Ascending aorta (tissue), 2 donors: Measurements from ENCODE around the gene ERCC6L2. TPM values are rescaled to one million over a fixed set of nuclear protein-coding genes. Genes with fewer than 3 reads are reported as not detected.

ENCODE experiments used
- DNase-seq, 2 donors: peaks; one replicate each; pipeline ENCODE4 v3.0.0-alpha.2; 2019; ENCODE audit warnings: low spot score in 2 of 2
- H3K27ac ChIP-seq, 2 donors: fragments of 200-600 bp; sonication (generic); one replicate each; pipeline ENCODE4 v1.5.1; 2016 to 2017; ENCODE audit warnings: mild to moderate bottlenecking in 1 of 2
- H3K27me3 ChIP-seq: fragments of 200-600 bp; sonication (generic); one replicate; pipeline ENCODE4 v1.5.1; 2017
- H3K36me3 ChIP-seq, 2 donors: fragments of 200-600 bp; sonication (generic); one replicate each; pipeline ENCODE4 v1.5.1; 2016
- H3K4me1 ChIP-seq, 2 donors: fragments of 200-600 bp; sonication (generic); one replicate each; pipeline ENCODE4 v1.5.1; 2016 to 2017; ENCODE audit warnings: mild to moderate bottlenecking in 1 of 2
- H3K4me3 ChIP-seq, 2 donors: fragments of 200-600 bp; sonication (generic); one replicate each; pipeline ENCODE4 v1.5.1; 2016 to 2017; ENCODE audit warnings: mild to moderate bottlenecking in 1 of 2
- H3K9me3 ChIP-seq, 2 donors: fragments of 200-600 bp; sonication (generic); one replicate each; pipeline ENCODE4 v1.5.1; 2016
- CTCF ChIP-seq, 3 experiments: fragments of 200-600 bp in 2 of 3; fragments of 450-650 bp in 1 of 3; sonication (generic) in 2 of 3; IDR thresholded peaks; one replicate each; pipeline ENCODE4 v1.5.1; 2016 to 2019; ENCODE audit warnings: antibody characterized with exemption in 3 of 3, mild to moderate bottlenecking in 1 of 3, moderate library complexity in 1 of 3
- intact Hi-C: fragments of 100-400 bp; cut with DNase I; formaldehyde crosslinking; loops from one replicate; pipeline ENCODE4 v1.15.1; 2023
- total RNA-seq: library from RNA; depleted of rRNA; stranded (reverse); fragments of >200 nt; gene quantifications from one replicate; pipeline ENCODE4 v1.1.0, GENCODE V29; 2016

ERCC6L2 gene, protein sequence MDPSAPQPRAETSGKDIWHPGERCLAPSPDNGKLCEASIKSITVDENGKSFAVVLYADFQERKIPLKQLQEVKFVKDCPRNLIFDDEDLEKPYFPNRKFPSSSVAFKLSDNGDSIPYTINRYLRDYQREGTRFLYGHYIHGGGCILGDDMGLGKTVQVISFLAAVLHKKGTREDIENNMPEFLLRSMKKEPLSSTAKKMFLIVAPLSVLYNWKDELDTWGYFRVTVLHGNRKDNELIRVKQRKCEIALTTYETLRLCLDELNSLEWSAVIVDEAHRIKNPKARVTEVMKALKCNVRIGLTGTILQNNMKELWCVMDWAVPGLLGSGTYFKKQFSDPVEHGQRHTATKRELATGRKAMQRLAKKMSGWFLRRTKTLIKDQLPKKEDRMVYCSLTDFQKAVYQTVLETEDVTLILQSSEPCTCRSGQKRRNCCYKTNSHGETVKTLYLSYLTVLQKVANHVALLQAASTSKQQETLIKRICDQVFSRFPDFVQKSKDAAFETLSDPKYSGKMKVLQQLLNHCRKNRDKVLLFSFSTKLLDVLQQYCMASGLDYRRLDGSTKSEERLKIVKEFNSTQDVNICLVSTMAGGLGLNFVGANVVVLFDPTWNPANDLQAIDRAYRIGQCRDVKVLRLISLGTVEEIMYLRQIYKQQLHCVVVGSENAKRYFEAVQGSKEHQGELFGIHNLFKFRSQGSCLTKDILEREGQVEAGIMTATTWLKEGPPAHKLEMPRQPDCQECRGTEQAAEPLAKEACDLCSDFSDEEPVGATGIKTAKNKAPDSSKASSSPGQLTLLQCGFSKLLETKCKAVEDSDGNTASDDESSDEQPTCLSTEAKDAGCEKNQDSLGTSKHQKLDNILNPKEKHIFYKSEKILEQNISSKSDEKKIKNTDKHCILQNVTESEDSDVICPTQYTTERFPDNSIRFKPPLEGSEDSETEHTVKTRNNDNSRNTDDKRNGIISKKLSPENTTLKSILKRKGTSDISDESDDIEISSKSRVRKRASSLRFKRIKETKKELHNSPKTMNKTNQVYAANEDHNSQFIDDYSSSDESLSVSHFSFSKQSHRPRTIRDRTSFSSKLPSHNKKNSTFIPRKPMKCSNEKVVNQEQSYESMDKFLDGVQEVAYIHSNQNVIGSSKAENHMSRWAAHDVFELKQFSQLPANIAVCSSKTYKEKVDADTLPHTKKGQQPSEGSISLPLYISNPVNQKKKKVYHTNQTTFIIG (N-terminal part only)
- total RNA-seq = 22.9 TPM

- no peak for TF ChIP-seq CTCF (IDR thresholded peaks at IDR 0.05)
- intact Hi-C loops = loop anchor here (1.0 to 5.0 kb wide), 6 partner anchors 83 to 559 kb away; partner anchors contain the start of gene FANCC
- H3K27ac ChIP-seq = no peak within 1 kb of the TSS
Measured at GRCh38 chr9:95875305-95876137, at the start of gene ERCC6L2. ERCC6L2 (plus strand) TSS chr9:95875691; CDS start chr9:95876039, 348 bp downstream.

DNA sequence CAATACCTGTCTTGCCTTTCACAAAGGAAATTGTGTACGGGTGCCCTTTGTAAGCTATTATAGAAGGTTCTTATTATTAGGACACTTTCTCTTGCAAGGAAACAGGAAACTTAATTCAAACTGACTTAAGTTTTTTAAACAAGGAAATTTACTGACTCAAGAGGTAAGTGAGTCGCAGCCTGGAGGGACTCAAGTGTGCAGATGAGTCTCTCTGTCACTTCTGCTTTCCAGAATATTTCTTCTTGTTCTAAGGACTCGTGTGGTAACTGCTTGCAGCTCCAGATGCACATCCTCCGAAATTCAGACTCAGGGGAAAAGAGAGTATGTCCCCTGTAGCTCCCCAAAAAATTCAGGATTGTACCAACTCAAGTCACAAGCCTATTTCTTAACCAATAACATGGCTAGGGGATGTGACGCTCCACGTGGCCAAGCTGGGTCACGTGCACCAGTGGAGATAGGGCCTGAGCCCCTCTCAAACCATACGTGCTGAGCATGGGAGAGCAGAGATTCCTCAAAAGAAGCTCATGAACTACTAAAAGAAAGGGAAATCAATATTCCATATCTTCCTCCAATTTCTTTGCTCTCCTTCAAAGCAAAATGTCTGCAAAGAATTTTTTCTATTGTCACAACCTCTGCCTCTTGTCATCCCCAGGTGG, 49.2 kb upstream of the ERCC6L2 start:
- no peak for DNase-seq
- Histone ChIP-seq H3K27me3 (no peaks in the 10 kb centered on the region), H3K4me3 (no peak overlapping the region), H3K9me3 (no peaks in the 10 kb centered on the region), H3K27ac (no peak overlapping the region), H3K4me1 (peaks cover 3 to 5% of the 10 kb centered on the region in 2 donors), H3K36me3 (no peaks in the 10 kb centered on the region)
- TF ChIP-seq CTCF (IDR thresholded peaks at IDR 0.05) = no peak
- intact Hi-C loops = no loop called here

More at GRCh38 chr9:95875305-95876137, at the start of gene ERCC6L2:
- Histone ChIP-seq H3K9me3 (peaks cover 0 to 4% of the 10 kb centered on the region in 2 donors), H3K4me1 (peaks cover 3% of the 10 kb centered on the region in 2 donors), H3K4me3 (no peak within 1 kb of the TSS), H3K27me3 (no peaks in the 10 kb centered on the region), H3K36me3 (peaks cover 0 to 3% of the 10 kb centered on the region in 2 donors)
- peak; percentile 89 to 98 for DNase-seq

GRCh38 chr9:95830768-95831167, 44.7 kb upstream of the ERCC6L2 start:
- H3K4me1 ChIP-seq = no peaks in the 10 kb centered on the region
- H3K9me3 ChIP-seq = no peaks in the 10 kb centered on the region
- no peak for DNase-seq
- H3K4me3 ChIP-seq = no peak overlapping the region
- H3K36me3 ChIP-seq = no peaks in the 10 kb centered on the region
- H3K27ac ChIP-seq = no peak overlapping the region
- intact Hi-C loops = no loop called here
- H3K27me3 ChIP-seq = no peaks in the 10 kb centered on the region
- no peak for TF ChIP-seq CTCF (IDR thresholded peaks at IDR 0.05)

DNA sequence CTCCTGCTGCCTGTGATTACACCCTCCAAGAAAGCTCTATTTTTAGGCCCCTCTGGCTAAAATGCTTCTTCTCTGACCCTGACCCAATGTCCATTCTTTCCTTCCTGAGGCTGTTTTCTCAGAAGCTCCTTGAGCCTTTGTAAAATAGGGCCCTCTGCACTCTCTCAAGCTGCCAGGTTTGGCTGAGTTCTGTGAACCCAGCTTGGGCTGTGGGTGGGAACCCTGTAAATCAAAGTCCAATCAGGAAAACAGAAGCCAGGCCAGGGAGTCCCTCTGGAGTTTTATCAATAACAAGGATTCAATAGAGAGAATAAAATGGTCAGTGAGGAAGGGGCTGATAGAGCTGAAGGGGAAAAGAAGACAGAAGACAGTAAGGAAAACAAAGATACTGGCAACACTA, 43.7 kb upstream of the ERCC6L2 start:
- H3K27ac ChIP-seq = no peak overlapping the region
- intact Hi-C loops = no loop called here

More for the DNA sequence above, 43.7 kb upstream of the ERCC6L2 start:
- Histone ChIP-seq H3K4me1 (no peaks in the 10 kb centered on the region), H3K4me3 (no peak overlapping the region), H3K27me3 (no peaks in the 10 kb centered on the region), H3K36me3 (no peaks in the 10 kb centered on the region), H3K9me3 (no peaks in the 10 kb centered on the region)
- no peak for DNase-seq
- TF ChIP-seq CTCF (IDR thresholded peaks at IDR 0.05) = no peak
